Dendritic cell treated with granulocyte-macrophage colony-stimulating factor and Interleukin-4, amounts not matched to agents 40 ng/mL and 50 ng/mL, for 4 days (primary cell): Measurements from ENCODE around the gene CDHR3.

Source experiments
- H3K27ac Mint-ChIP-seq: one replicate; pipeline ENCODE4 v1.8.0; 2022; ENCODE audit warnings: mild to moderate bottlenecking, mixed read lengths
- H3K27me3 Mint-ChIP-seq: one replicate; pipeline ENCODE4 v1.8.0; 2022; ENCODE audit warnings: mild to moderate bottlenecking, mixed read lengths
- H3K36me3 Mint-ChIP-seq: one replicate; pipeline ENCODE4 v1.8.0; 2022; ENCODE audit warnings: low read depth, mixed read lengths
- H3K4me1 Mint-ChIP-seq: one replicate; pipeline ENCODE4 v1.8.0; 2022; ENCODE audit warnings: low read depth, mixed read lengths
- H3K4me3 Mint-ChIP-seq: one replicate; pipeline ENCODE4 v1.8.0; 2022; ENCODE audit warnings: mild to moderate bottlenecking, moderate library complexity, mixed read lengths
- H3K9me3 Mint-ChIP-seq: one replicate; pipeline ENCODE4 v1.8.0; 2022; ENCODE audit warnings: mixed read lengths
- intact Hi-C: fragments of 100-400 bp; cut with micrococcal nuclease; formaldehyde crosslinking; loops from one replicate; pipeline ENCODE4 v1.15.0; 2022

The CDHR3 gene

DNA sequence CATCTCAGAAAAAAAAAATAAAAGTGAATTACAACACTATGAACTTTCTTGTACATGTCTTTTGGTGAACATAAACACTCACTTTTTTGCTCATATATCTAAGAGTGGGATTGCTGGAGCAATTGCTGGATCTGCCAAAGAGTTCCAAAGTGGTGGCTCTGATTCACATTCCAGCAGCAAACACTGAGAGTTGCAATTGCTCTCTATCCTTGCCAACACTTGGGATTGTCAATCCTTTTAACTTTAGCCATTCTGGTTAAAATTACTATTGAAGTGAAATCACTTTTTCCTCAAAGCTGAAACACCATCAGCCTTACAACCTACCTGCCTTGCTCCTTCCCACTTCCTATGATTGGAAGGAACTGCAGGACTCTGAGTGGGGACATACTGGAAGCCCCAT, 70.7 kb downstream of the CDHR3 start:
- Mint-ChIP-seq H3K9me3 (no peaks in the 10 kb centered on the region), H3K4me1 (peaks cover 19% of the 10 kb centered on the region), H3K4me3 (no peak overlapping the region), H3K27ac (no peak overlapping the region), H3K36me3 (no peaks in the 10 kb centered on the region), H3K27me3 (peaks cover 30% of the 10 kb centered on the region)
- intact Hi-C loops = no loop called here

DNA sequence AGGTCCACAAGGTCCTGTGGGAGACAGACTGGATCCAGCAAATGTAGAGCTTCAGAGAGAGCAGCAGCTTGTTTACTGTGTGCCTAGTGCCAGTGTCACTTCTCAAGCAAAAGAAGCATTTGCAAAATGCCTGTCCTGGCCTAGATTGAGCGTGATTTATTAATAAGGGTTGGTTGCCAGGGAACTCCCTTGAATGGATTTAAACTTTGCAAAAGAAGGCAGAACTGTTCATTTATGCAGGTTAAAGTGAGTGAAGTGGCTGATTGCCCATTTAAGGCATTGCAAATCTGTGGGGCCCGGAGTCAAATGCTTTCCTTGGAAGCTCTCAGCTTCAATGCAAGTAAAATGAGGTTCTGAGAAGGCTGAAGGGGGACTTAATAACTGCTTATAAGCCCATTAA, 71.3 kb downstream of the CDHR3 start:
- Mint-ChIP-seq H3K27me3 (peaks cover 29% of the 10 kb centered on the region), H3K27ac (no peak overlapping the region), H3K4me3 (no peak overlapping the region), H3K4me1 (peaks cover 17% of the 10 kb centered on the region), H3K9me3 (no peaks in the 10 kb centered on the region), H3K36me3 (no peaks in the 10 kb centered on the region)
- intact Hi-C loops = no loop called here

DNA sequence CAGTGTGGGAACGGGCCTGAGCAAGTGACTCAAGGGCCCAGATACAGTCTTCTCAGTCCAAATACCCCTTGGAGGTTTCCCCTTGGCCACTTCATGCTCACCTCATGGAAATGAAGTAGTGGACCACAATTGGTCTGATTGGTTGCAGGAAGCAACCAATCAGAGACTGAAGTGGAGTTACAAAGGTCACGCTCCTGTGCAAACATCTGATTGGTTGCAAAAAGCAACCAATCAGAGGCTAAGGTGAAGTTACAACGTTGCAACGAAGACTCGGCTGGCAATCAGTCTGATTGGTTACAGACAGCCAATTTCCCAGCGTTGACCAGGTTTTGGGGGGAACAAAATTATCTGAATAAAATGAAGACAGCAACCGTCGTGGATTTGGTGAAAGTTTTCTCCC, 72.5 kb downstream of the CDHR3 start:
- H3K4me3 Mint-ChIP-seq = no peak overlapping the region
- H3K27me3 Mint-ChIP-seq = peaks cover 30% of the 10 kb centered on the region
- H3K36me3 Mint-ChIP-seq = no peaks in the 10 kb centered on the region
- no peaks in the 10 kb centered on the region for H3K9me3 Mint-ChIP-seq
- intact Hi-C loops = no loop called here
- peaks cover 11% of the 10 kb centered on the region for H3K4me1 Mint-ChIP-seq
- no peak overlapping the region for H3K27ac Mint-ChIP-seq

DNA sequence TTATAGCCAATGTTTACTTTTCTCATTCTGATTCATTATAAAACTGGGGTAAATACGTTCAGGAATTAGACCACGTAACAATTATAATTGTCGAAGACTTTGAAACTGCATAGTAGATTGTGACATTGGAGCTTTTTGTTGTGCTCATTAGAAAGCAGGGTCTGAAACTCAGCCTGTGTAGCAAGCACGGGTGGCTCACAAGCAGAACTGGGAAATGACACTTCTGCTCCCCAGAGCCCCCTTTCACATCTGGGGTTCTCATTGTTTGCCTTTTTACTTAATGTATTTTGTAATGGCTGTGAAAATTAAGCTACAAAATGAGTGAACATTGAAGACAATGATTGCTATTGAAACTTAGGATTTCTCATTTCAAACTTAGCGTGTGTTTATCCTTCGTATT, 72.9 kb downstream of the CDHR3 start:
- H3K4me1 Mint-ChIP-seq = peaks cover 7% of the 10 kb centered on the region
- H3K9me3 Mint-ChIP-seq = no peaks in the 10 kb centered on the region
- H3K36me3 Mint-ChIP-seq = no peaks in the 10 kb centered on the region
- intact Hi-C loops = no loop called here
- H3K27ac Mint-ChIP-seq = no peak overlapping the region
- no peak overlapping the region for H3K4me3 Mint-ChIP-seq
- peaks cover 32% of the 10 kb centered on the region for H3K27me3 Mint-ChIP-seq

GRCh38 chr7:106037489-106038176, 74.6 kb downstream of the CDHR3 start:
- H3K27me3 Mint-ChIP-seq = peaks cover 27% of the 10 kb centered on the region
- peaks cover 11% of the 10 kb centered on the region for H3K4me1 Mint-ChIP-seq
- H3K27ac Mint-ChIP-seq = no peak overlapping the region
- no peaks in the 10 kb centered on the region for H3K9me3 Mint-ChIP-seq
- no peak overlapping the region for H3K4me3 Mint-ChIP-seq
- no peaks in the 10 kb centered on the region for H3K36me3 Mint-ChIP-seq
- intact Hi-C loops = no loop called here

GRCh38 chr7:106038289-106038688, 75.2 kb downstream of the CDHR3 start:
- Mint-ChIP-seq H3K4me3 (no peak overlapping the region), H3K4me1 (peaks cover 16% of the 10 kb centered on the region), H3K27me3 (peaks cover 27% of the 10 kb centered on the region), H3K9me3 (no peaks in the 10 kb centered on the region), H3K36me3 (no peaks in the 10 kb centered on the region), H3K27ac (no peak overlapping the region)
- intact Hi-C loops = no loop called here

- intact Hi-C loops = no loop called here
- no peaks in the 10 kb centered on the region for H3K36me3 Mint-ChIP-seq
- no peaks in the 10 kb centered on the region for H3K9me3 Mint-ChIP-seq
- H3K4me1 Mint-ChIP-seq = peaks cover 16% of the 10 kb centered on the region
- peaks cover 28% of the 10 kb centered on the region for H3K27me3 Mint-ChIP-seq
- H3K4me3 Mint-ChIP-seq = no peak overlapping the region
- H3K27ac Mint-ChIP-seq = no peak overlapping the region
Observed at GRCh38 chr7:106038916-106039315, 75.9 kb downstream of the CDHR3 start.

- intact Hi-C loops = no loop called here
- Mint-ChIP-seq H3K27ac (no peak overlapping the region), H3K36me3 (no peaks in the 10 kb centered on the region), H3K4me1 (peaks cover 16% of the 10 kb centered on the region), H3K4me3 (no peak overlapping the region), H3K9me3 (no peaks in the 10 kb centered on the region), H3K27me3 (peaks cover 34% of the 10 kb centered on the region)
Observed at GRCh38 chr7:106039486-106040060, 76.5 kb downstream of the CDHR3 start.

DNA sequence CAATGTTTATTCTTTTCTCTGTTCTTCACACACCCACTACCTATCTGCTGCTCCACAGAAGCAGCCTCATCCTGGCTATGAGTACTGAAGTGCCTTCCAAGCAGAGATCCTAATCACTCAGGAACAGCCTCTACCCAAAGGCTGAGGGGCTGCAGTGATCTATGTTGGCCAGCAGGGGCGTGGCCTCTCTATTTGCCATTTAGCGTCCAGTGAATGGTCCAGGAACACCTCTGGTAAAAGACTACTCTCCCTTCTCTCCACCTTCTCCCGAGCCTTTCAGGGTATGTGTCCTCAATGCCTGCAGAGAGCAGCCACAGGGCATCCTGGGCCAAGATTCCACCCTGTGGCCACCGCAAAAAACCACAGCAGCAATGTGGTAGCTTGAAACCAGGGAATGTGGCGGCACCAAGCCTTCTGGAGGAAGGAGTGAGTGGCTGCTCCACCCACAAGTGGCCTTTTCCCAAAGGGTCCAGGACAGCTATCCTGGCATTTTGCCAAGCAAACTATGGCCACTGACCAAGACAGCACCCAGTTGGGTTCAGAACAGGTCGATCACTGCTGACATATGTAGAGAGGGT, 78.2 kb downstream of the CDHR3 start:
- no peak overlapping the region for H3K4me3 Mint-ChIP-seq
- no peaks in the 10 kb centered on the region for H3K36me3 Mint-ChIP-seq
- peaks cover 16% of the 10 kb centered on the region for H3K4me1 Mint-ChIP-seq
- no peaks in the 10 kb centered on the region for H3K9me3 Mint-ChIP-seq
- no peak overlapping the region for H3K27ac Mint-ChIP-seq
- H3K27me3 Mint-ChIP-seq = peaks cover 45% of the 10 kb centered on the region
- intact Hi-C loops = loop anchor here (1.0 kb wide), 1 partner anchor 384 kb away; no protein-coding TSS in a partner anchor

GRCh38 chr7:106042196-106042611, 79.1 kb downstream of the CDHR3 start:
- peaks cover 52% of the 10 kb centered on the region for H3K27me3 Mint-ChIP-seq
- H3K4me3 Mint-ChIP-seq = no peak overlapping the region

GRCh38 chr7:106045139-106045538, 82.1 kb downstream of the CDHR3 start:
- intact Hi-C loops = no loop called here
- H3K9me3 Mint-ChIP-seq = no peaks in the 10 kb centered on the region
- H3K27me3 Mint-ChIP-seq = peaks cover 65% of the 10 kb centered on the region
- H3K36me3 Mint-ChIP-seq = no peaks in the 10 kb centered on the region
- H3K4me3 Mint-ChIP-seq = no peak overlapping the region
- H3K27ac Mint-ChIP-seq = no peak overlapping the region
- peaks cover 16% of the 10 kb centered on the region for H3K4me1 Mint-ChIP-seq

More at GRCh38 chr7:106042196-106042611, 79.1 kb downstream of the CDHR3 start:
- Mint-ChIP-seq H3K36me3 (no peaks in the 10 kb centered on the region), H3K27ac (no peak overlapping the region), H3K9me3 (no peaks in the 10 kb centered on the region), H3K4me1 (peaks cover 16% of the 10 kb centered on the region)
- intact Hi-C loops = loop anchor here (1.0 kb wide), 1 partner anchor 282 kb away; no protein-coding TSS in a partner anchor

DNA sequence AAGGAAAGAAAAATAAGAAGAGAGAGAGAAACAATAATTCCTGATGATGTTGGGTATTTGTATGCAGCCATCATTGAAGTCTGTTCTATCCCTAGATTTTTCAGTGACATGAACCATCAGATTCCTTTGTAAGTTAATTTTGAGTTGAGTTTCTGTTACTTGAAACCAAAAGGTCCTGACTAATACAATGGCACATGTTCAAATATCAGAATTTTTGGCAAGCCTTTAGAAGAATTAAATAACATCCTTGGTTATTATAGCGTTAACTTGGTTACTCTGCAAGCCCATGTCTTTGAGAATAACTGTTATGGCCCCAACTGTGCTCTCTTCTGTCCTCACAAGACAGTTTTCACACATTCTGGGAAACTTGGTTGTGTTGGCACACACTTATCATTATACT, 82.5 kb downstream of the CDHR3 start:
- H3K4me1 Mint-ChIP-seq = peaks cover 16% of the 10 kb centered on the region
- H3K36me3 Mint-ChIP-seq = no peaks in the 10 kb centered on the region
- H3K9me3 Mint-ChIP-seq = no peaks in the 10 kb centered on the region
- H3K27ac Mint-ChIP-seq = no peak overlapping the region
- no peak overlapping the region for H3K4me3 Mint-ChIP-seq
- peaks cover 66% of the 10 kb centered on the region for H3K27me3 Mint-ChIP-seq
- intact Hi-C loops = no loop called here

GRCh38 chr7:106047184-106047583, 84.1 kb downstream of the CDHR3 start:
- Mint-ChIP-seq H3K4me3 (no peak overlapping the region), H3K27me3 (peaks cover 67% of the 10 kb centered on the region), H3K9me3 (no peaks in the 10 kb centered on the region), H3K36me3 (no peaks in the 10 kb centered on the region), H3K4me1 (peaks cover 9% of the 10 kb centered on the region), H3K27ac (no peak overlapping the region)
- intact Hi-C loops = no loop called here

GRCh38 chr7:106047818-106048705, 85.0 kb downstream of the CDHR3 start:
- Mint-ChIP-seq H3K4me1 (peaks cover under 1% of the 10 kb centered on the region), H3K27ac (no peak overlapping the region), H3K36me3 (no peaks in the 10 kb centered on the region), H3K4me3 (no peak overlapping the region), H3K27me3 (peaks cover 65% of the 10 kb centered on the region), H3K9me3 (no peaks in the 10 kb centered on the region)
- intact Hi-C loops = no loop called here
